Activated CD8-positive, alpha-beta memory T cell treated with anti-CD3 and anti-CD28 coated beads for 48 hours (primary cell): ENCODE measurements around the gene VPS18.
"Not testable (repeated sequence)": the region's sequence is repeated elsewhere in the genome, so short reads cannot be mapped to it uniquely, and the experiment has no call there.

ENCODE experiments used
- DNase-seq, 3 experiments: peaks; one replicate each; pipeline ENCODE4 v3.0.0-alpha.2; 2020; ENCODE audit warnings: low read depth in 2 of 3, low spot score in 2 of 3

The VPS18 gene

GRCh38 chr15:40893733-40894680, at the start of gene VPS18:
VPS18 (plus strand) TSS chr15:40894450; CDS start chr15:40894769, 319 bp downstream.
- peak; percentile 95 to 100 (median 99) for DNase-seq

GRCh38 chr15:40844696-40845030, 49.6 kb upstream of the VPS18 start:
- peak; percentile 6 to 43 (median 16) for DNase-seq

- no peak for DNase-seq
These were observed 49.2 kb upstream of the VPS18 start for GRCh38 chr15:40845036-40845435.

- DNase-seq, result no peak
These were observed 48.6 kb upstream of the VPS18 start for GRCh38 chr15:40845511-40846284.

GRCh38 chr15:40846841-40847222, 47.4 kb upstream of the VPS18 start:
- no peak for DNase-seq

- DNase-seq, result no peak
These were observed 46.9 kb upstream of the VPS18 start for GRCh38 chr15:40847223-40847961.

- DNase-seq, result no peak
These were observed 43.6 kb upstream of the VPS18 start for GRCh38 chr15:40850576-40851112.

- no peak for DNase-seq
These were observed 41.7 kb upstream of the VPS18 start for GRCh38 chr15:40852529-40852928.

GRCh38 chr15:40853241-40853890, 40.9 kb upstream of the VPS18 start:
- DNase-seq, result no peak

GRCh38 chr15:40854161-40854560, 40.1 kb upstream of the VPS18 start:
- no peak for DNase-seq

GRCh38 chr15:40855706-40856234, 38.5 kb upstream of the VPS18 start:
- DNase-seq, result no peak

GRCh38 chr15:40856746-40857145, 37.5 kb upstream of the VPS18 start:
- no peak for DNase-seq

GRCh38 chr15:40857601-40858341, 36.5 kb upstream of the VPS18 start:
- DNase-seq, result peak; percentile 56 to 84 (median 81)

GRCh38 chr15:40858706-40859105, 35.5 kb upstream of the VPS18 start:
- DNase-seq, result no peak

GRCh38 chr15:40859206-40859851, 34.9 kb upstream of the VPS18 start:
- peak; percentile 54 to 95 (median 87) for DNase-seq

GRCh38 chr15:40861147-40861546, 33.1 kb upstream of the VPS18 start:
- not testable (repeated sequence) for DNase-seq

- no peak for DNase-seq
These were observed 30.5 kb upstream of the VPS18 start for GRCh38 chr15:40863660-40864270.

GRCh38 chr15:40867199-40867598, 27.1 kb upstream of the VPS18 start:
- DNase-seq, result no peak

- DNase-seq, result no peak
These were observed 24.6 kb upstream of the VPS18 start for GRCh38 chr15:40869686-40870085.
